Globus pallidus (tissue), 1 donor: ENCODE measurements around the gene ZNF428.
A peak's percentile ranks its signal among the peaks of the same experiment; 100 is the strongest.
"Not testable (repeated sequence)": the region's sequence is repeated elsewhere in the genome, so short reads cannot be mapped to it uniquely, and the experiment has no call there.

Source experiments
- DNase-seq: peaks from one replicate; pipeline ENCODE4 v3.0.0-alpha.2; 2015; ENCODE audit warnings: low spot score

ZNF428 gene

DNA sequence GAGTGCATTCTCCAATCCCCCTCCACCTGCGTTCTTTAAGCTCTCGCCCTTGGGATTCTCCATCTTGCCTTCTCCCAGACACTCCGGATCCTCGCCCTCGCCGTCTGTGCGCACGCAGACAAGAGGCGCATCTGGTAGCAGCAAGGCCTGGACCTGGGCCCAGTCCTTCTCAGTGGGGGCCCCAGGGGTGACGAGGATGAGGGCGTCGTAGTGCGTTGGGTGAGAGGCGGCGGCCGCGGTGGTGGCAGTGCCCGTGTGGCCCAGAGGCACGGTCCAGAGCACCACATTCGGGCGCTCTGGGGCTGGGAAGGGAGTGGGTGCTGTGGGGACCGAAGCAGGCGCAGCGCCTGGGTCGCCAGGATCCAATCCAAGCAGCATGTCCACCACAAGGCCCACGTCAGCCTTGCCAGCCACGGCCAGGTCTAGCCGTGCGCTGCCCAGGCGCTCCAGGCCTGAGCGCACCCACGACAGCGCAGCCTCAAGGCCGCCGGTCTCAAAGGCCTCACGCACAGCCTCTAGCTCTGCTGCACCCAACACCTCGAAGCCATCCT lies 26.6 kb downstream of the ZNF428 start:
- no peak for DNase-seq

DNA sequence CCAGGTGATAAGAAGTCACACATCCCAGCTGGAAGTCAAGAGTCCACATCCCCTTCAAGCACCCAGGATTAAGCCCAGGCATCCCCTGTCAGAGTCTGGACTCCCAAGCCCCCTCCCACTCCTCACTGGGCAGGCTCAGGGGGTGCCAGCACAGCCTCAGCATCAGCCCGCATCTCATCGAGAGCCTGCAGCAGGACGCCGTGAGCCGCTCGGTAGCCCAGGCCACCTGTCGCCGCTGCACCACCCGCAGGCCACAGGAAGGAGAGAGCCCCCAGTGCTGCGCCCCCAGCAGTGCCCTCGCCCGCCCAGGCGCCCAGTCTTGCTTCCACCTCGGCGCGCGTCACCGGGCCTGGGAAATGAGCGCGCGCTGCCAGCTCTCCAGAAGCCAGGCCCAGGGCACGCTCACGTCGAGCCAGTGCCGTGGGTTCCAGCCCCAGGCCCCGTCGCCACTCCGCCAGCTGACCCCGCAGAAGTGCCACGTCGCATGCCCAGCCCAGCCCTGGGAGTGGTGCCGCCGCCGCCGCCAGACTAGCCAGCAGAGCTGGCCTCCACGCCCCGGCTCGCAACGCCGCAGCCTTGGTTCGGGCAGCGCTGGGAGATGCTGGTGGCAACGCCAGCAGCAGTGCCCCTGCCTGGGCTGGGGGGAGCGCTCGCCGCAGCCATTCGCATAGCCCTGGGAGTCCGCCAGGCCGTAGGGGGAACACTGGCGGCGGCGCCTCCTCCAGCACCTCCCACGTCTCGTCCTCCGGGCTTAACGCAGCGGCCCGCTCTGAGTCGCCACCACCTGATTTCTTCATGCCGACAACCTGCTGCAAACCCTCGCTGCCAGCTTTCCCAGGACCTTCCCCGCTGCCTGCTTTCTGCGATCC lies 27.3 kb downstream of the ZNF428 start:
- no peak for DNase-seq

DNA sequence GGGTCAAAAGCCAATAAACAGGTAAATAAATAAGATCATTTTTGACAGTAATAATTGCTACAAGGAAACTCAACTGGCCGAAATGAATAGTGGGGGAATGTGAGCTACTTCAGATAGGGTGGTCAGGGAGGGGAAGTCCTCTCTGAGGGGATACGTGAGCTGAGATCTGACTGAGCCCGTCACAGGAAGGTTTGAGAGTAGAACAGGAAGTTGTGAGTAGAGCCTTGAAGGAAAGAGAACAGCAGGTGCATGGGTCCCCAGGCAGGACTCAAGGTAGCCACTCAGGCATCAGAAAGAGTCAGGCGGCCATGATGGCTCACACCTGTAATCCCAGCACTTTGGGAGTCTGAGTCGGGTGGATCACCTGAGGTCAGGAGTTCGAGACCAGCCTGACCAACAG lies 29.8 kb downstream of the ZNF428 start:
- no peak for DNase-seq

DNA sequence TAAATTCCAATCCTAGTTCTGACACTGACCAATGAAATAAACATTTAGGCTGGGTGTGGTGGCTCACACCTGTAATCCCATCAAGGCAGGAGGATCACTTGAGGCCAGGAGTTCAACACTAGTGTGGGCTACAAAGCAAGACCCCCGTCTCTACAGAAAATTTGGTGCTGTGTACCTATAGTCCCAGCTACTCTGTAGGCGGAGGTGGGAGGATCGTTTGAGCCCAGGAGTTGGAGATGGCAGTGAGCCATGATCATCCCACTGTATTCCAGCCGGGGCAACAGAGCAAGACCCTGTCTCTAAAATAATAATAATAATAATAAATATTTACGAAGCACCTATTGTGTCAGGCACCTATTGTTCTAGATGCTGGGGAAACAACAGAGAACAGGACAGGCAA lies 30.2 kb downstream of the ZNF428 start:
- no peak for DNase-seq

DNA sequence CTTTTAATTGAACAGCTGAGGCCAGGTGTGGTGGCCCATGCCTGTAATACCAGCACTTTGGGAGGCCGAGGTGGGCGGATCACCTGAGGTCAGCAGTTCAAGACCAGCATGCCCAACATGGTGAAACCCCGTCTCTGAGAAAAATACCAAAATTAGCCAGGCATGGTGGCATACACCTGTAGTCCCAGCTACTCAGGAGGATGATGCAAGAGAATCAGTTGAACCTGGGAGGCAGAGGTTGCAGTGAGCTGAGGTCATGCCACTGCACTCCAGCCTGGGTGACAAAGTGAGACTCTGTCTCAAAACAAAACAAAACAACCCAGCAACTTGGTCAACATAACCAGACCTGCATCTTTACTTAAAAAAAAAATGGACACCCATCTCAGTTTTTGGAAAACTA lies 32.4 kb downstream of the ZNF428 start:
- not testable (repeated sequence) for DNase-seq

DNA sequence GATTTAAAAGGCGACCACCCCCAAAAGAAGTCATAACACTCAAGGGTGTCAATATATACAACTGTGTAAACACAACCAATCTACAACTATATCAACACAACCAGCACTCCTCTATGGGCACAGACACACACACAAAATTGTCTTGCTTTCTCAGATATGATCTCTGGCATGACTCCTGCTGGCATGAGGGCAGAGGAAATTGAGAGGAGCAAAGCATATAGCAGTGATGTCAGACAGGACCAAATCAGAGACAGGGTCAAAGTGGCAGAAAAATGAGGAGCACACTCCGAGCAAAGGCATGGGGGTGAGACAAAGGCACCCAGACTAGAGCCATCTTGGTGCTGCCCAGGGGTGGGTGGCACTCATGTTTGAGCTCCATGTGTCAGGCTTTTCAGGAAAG lies 33.1 kb downstream of the ZNF428 start:
- DNase-seq = no peak

DNA sequence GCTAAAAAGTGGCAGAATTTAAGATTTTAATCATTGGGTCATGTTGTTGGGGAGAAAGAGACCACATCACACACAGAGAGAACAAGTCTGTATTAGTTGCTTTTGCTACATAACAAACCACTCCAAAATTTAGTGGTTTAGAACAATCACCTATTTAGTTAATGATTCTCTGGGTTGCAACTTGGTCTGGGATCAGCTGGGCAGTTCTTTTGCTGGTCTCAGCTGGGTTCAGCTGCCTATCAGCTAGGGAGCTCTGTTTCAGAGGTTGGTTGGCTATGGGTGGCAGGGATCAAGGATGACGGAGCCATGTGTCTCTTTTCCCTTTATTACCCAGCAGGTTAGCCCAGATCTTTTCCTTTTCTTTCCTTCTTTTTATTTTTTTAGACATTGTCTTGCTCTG lies 34.9 kb downstream of the ZNF428 start:
- no peak for DNase-seq

DNA sequence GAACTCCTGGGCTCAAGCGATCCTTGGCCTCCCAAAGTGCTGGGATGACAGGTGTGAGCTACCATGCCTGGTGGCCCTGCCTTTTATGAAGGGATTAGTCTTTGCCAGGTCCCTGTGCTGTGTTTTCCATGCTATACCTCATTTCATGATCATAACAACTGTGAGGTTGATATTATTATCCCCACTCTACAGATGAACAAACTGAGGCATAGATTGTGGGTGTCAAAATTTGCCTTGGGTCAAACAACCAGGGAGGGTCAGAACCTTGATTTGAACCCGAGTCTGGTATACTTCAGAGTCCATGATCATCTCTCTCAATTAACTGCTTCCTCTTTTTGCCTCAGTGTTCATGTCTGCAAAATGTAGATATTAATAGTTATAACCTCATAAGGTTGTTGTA lies 36.9 kb downstream of the ZNF428 start:
- no peak for DNase-seq

DNA sequence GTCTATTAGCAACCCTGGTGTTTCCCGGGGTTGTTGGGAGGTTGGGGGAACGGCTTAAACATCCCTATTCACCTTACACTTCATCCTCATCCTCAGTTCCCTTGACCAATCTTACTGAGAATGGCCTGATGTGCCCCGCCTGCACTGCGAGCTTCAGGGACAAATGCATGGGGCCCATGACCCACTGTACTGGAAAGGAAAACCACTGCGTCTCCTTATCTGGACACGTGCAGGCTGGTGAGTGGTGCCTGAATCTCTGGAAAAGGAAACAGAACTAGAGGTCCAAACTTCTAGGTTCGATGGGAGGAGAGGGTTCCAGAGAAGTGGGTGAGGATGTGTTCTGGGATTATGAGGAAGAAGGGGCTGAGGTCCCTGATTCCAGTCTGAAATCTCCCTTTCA lies 38.0 kb downstream of the ZNF428 start:
- no peak for DNase-seq

DNA sequence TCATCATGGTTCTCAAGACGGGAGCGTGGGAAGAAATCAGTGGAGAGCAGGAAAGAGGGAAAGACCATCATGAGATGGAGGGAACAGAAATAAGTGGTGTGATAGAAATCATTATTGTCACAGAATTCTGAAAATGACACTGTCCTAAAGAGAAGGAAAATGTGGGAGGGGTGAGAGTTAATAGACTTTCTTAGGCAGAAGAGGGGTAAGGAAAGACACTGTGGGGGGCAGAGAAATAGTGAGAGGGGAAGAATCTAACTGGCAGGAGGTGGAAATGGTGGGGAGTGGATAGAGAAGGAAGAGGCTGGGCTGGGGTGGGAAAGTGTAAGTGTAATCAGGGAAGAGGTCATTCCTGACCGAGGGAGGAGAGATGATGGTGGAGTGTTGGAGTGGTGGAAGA lies 40.6 kb downstream of the ZNF428 start:
- no peak for DNase-seq

DNA sequence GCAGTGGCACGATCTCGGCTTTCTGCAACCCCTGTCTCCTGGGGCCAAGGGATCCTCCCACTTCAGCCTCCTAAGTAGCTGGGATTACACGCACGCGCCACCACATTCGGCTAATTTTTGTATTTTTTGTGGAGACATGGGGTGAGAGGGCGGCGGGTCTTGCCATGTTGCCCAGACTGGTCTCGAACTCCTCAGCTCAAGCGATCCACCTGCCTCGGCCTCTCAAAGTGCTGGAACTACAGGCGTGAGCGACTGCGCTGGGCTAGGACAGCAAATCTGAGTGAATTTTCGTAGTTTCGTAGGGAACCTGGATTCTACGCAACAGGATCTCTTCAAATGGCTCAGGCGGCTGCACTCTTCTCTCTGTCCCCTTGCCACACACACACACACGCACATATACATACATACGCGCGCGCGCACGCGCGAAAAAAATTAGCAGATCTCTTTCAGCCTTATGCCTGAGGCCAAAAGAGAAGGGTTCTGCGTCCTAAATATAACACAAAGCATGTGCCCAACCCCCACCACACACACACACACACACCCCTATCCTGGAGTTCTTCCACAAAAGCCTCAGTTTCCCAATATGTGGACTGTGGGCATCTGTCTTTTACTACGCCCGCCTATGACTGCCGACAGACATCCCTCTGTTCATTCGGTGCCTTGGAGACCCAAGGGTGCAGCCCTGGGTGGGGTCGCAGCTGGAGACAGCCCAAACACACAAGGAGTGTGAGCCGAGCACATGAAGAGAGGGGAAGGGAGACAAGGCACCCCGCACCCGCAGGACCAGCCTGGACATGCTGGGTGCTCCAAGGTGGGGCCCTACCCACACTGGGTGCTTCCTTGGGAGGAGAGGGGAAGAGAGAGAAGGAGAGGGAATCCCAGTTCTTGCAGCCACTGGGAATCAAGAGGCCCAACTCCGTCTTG lies 43.2 kb downstream of the ZNF428 start:
- no peak for DNase-seq

DNA sequence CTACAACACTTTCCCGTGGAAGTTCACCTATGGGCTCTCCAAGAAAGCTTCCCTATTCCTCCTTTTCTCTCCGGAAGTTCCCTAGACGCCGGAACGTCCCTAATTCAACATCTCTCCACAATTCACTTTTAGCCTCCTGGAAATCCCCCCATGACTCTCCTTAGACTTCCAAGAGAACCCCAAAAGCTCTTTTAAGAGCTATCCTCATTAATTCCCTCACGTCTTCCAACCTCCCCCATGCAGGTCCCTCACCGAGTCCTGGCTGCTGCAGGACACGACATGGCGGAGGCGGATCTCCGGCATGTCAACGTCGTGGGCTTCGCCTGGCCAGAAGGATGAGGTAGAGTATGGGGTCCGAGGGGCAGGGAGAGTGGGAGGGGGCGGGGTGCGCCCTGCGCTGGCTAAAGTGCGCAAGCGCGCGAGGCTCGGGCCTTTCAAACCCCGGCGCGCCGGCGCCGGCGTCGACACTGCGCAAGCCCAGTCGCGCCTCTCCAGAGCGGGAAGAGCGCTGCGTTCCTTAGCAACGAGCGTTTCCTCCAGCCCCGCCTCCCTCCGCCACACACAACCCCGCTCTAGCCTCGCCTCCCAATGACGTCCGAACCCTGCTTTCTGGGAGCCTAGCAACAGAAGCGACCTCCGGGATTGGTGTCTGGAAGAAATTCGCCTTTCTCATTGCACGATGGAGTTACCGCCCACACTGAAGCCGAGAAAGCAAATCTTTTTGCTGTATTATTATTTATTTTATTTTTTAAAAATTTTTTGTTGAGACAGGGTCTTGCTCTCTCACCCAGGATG lies 44.1 kb downstream of the ZNF428 start, which contains the start of the genes PINLYP and XRCC1:
PINLYP (plus strand) TSS at position 646 of the 795 bp plus-strand sequence. CDS start 1,391 bp downstream, outside the sequence.
XRCC1 (minus strand) TSS at position 372 of the 795 bp plus-strand sequence; CDS start at position 303, 69 bp downstream.
- peak; percentile 99 for DNase-seq

DNA sequence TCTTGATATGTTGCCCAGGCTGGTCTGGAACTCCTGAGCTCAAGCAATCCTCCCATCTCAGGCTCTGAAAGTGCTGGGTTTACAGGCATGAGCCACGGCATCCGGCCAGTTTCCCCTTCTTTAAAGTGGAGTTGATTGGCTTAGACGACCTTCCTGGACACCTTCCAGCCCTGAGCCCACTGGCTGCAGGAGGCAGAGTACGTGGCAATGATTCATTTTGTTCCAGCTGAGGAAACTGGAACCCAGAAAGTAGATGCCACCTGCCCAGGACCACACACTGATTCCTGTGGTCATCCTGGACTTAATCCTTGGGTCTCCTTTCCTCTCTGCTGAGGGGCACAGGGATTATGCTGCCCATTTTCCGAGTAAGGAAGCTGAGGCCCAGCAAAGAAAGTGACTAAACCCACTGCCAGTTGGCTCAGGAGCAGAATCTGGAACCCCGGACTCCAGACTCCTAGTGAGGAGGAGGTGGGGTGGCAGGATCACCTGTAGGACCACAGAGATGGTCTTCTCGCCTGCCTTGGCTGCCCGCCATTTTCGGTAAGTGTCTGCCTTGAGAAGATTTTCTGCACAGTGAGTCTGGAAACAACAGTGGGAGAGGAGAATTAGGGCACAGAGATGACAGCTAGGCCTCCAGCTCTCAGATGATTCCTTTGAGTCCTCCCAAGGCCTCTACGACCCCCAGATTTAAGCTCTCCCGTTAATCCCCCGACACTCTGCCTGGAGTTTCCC lies 44.8 kb downstream of the ZNF428 start:
- no peak for DNase-seq

DNA sequence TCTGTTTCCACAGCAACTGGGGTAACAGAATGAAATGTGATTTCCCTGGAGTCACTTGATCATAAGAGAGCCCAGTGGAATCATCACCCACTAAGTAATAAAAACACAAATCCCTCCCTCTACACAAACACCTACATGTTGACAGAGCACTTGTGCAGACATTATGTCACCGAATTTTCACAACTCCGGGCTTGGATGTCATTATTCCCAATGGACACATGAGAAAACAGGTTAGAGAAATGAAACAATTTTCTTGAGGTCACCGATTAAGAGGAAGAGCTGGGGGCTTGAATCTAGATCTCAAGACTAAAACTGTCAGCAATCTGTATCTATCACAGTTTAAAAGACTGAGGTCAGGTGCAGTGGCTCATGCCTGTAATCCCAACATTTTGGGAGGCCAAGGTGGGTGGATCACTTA lies 47.2 kb downstream of the ZNF428 start:
- DNase-seq = no peak

DNA sequence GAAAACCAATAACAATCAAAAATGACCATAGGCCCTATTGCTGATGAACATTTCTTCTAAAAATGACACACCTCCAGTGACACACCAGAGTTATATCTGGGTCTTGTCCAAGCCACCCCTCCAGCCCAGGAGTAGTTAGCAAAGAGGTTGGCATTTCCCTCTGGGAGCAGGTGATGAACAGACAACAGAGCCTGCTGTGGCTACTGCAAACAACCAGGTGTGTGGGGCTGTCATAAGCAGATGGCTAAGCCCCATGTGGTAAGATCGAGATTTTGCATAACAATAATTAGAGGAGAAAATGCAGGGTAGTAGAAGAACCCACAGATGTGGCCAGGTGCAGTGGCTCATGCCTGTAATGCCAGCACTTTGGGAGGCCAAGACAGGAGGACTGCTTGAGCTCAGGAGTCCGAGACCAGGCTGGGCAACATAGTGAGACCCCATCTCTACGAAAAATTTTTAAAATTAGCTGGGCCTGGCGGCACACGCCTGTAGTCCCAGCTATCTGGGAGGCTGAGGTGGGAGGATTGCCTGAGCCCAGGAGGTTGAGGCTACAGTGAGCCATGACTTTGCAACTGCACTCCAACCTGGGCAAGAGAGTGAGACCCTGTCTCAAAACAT lies 49.1 kb downstream of the ZNF428 start:
- no peak for DNase-seq

DNA sequence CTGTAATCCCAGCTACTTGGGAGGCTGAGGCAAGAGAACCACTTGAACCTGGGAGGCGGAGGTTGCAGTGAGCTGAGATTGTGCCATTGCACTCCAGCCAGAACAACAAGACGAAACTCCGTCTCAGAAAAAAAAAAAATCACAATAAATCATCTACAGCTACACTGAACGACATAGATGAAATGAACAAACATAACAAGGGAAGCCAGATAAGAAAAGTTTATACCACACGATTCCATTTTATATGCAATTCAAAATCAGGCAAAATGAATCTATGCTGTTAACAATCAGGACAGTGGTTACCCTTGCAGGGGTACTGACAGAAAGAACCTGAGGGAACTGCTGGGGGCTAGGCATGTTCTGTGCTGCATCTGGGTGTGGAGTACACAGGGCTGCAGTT lies 49.8 kb downstream of the ZNF428 start:
- DNase-seq = no peak

DNA sequence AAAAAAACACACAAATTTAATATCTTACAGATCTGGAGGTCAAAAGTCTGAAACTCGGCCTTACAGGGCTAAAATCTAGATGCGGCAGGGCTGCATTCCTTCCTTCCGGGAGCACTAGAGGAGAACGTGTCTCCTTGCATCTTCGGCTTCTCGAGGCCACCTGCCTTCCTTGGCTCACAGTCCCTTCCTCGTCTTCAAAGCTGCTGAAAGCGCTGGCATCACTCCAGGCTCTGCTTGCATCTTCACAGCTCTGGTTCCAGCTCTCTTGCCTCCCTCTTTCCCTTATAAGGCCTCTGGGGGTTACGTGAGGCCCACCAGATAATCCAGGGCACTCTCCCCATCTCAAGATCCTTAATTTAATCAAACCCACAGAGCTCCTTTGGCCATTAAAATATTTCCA lies 54.6 kb downstream of the ZNF428 start:
- DNase-seq = no peak

DNA sequence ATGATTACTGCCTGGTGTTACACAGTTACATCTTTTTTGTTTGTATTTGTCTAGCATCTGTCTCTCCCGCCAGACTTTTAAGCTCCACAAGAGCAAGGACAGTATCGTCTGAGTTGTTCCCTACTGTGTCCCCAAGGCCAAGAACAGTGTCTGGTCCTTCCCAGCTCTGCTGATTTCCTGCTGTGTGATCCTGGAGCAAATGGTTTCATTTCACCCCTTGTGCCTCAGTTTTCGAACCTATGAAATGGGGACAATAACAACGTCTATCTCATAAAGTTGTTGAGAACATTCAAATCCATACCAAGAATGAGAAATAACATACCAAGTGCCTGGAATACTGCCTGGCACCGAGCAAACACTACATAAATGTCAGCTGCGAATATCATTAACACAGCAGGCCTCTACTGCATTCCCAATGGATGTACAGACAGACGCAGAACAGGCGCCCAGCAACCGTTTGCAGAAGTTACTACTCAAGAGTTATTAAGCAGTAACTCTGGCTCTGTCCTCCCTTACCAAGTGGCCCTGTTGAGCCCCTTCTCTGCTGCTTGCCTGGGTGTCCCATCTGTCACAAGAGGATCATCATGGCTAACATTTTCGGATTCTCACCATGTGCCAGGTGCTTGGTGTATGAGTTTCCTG lies 55.5 kb downstream of the ZNF428 start:
- DNase-seq = no peak

DNA sequence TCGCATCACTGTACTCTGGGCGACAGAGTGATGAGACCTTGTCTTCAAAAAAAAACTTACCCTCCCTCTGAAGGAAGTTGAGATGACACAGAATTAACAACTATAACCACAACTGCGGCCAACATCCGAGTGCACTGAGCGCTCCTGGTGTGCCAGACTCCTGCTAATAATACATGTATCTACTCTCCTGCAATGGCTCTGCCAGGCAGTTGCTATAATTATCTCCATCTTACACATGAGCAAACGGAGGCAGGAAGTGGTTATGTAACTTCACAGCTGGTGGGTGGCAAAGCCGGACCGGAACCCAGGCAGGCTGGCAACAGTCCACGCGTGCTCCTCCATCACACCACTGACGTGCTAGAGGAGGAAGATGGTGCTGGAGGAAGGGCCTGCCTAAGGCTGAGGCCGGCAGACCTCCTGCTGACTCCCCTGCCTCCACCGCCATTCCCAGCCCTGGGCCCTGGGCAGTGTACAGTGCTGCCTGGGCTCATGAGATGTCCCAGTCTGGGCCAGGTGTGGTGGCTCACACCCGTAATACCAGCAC lies 56.7 kb downstream of the ZNF428 start:
- DNase-seq = peak; percentile 56
